Sigmoid colon (tissue), 7 donors: ENCODE measurements around the gene NPVF. TPM values are rescaled to one million over a fixed set of nuclear protein-coding genes. Genes with fewer than 3 reads are reported as not detected.
A peak's percentile ranks its signal among the peaks of the same experiment; 100 is the strongest.

Experiments
- DNase-seq: peaks from one replicate; pipeline ENCODE4 v3.0.0-alpha.2; 2019
- H3K27ac ChIP-seq, 4 donors: fragments of 200-600 bp; sonication (generic); one replicate each; pipeline ENCODE4 v1.5.1; 2016 to 2019; ENCODE audit warnings: mild to moderate bottlenecking in 1 of 4
- H3K27me3 ChIP-seq, 3 donors: fragments of 200-600 bp; sonication (generic); one replicate each; pipeline ENCODE4 v1.5.1; 2019; ENCODE audit warnings: mild to moderate bottlenecking in 1 of 3
- H3K36me3 ChIP-seq, 4 donors: fragments of 200-600 bp; sonication (generic); one replicate each; pipeline ENCODE4 v1.5.1; 2016 to 2019
- H3K4me1 ChIP-seq, 4 donors: fragments of 200-600 bp; sonication (generic); one replicate each; pipeline ENCODE4 v1.5.1; 2017 to 2019
- H3K4me3 ChIP-seq, 4 donors: fragments of 200-600 bp; sonication (generic); one replicate each; pipeline ENCODE4 v1.5.1; 2017 to 2019; ENCODE audit warnings: mild to moderate bottlenecking in 2 of 4, moderate library complexity in 1 of 4
- H3K9me3 ChIP-seq, 4 donors: fragments of 200-600 bp in 3 of 4; sonication (generic) in 3 of 4; one replicate each; pipeline versions ENCODE4 v1.5.1 to v1.6.1; 2013 to 2019
- CTCF ChIP-seq, 4 experiments: fragments of 450-650 bp in 3 of 4; fragments of 200-600 bp in 1 of 4; IDR thresholded peaks; one replicate each; pipeline ENCODE4 v1.5.1; 2016 to 2019; ENCODE audit warnings: antibody characterized with exemption in 4 of 4, mild to moderate bottlenecking in 3 of 4, moderate library complexity in 2 of 4
- EP300 ChIP-seq, 4 donors: sonication (generic); formaldehyde crosslinking; IDR thresholded peaks; one replicate each; pipeline ENCODE4 v1.6.1; 2017; ENCODE audit warnings: antibody characterized with exemption in 4 of 4
- POLR2A ChIP-seq, 2 donors: fragments of 450-650 bp; IDR thresholded peaks; one replicate each; pipeline ENCODE4 v1.6.1; 2016; ENCODE audit warnings: antibody characterized with exemption in 2 of 2, mild to moderate bottlenecking in 2 of 2, moderate library complexity in 2 of 2
- POLR2AphosphoS5 ChIP-seq, 4 donors: sonication (generic); formaldehyde crosslinking; IDR thresholded peaks; one replicate each; pipeline ENCODE4 v1.6.1; 2017; ENCODE audit warnings: antibody characterized with exemption in 4 of 4
- WGBS, 2 donors: extraction: QIAGEN DNeasy Blood & Tissue Kit; methylation state at CpG; one replicate each; pipeline ENCODE4 v1.1.7; 2013; 5-methylcytosine and 5-hydroxymethylcytosine counted together
- intact Hi-C: fragments of 100-400 bp; cut with DNase I; formaldehyde crosslinking; loops from one replicate; pipeline ENCODE4 v1.15.1; 2023
- polyA plus RNA-seq, 3 donors: library from polyadenylated mRNA; stranded (reverse); fragments of 200-250 nt; gene quantifications; one replicate each; pipeline ENCODE4 v1.2.3, GENCODE V29; 2013
- total RNA-seq, 4 donors: library from RNA; depleted of rRNA; stranded (reverse); fragments of >200 nt; gene quantifications; one replicate each; pipeline ENCODE4 v1.1.0, GENCODE V29; 2016
- donor health status: healthy with polysubstance abuse.
- donor health status: Bipolar disorder and iron deficiency.
- donor health status: healthy.

The NPVF gene
- total and polyA plus RNA-seq, 7 donors, result not detected

DNA sequence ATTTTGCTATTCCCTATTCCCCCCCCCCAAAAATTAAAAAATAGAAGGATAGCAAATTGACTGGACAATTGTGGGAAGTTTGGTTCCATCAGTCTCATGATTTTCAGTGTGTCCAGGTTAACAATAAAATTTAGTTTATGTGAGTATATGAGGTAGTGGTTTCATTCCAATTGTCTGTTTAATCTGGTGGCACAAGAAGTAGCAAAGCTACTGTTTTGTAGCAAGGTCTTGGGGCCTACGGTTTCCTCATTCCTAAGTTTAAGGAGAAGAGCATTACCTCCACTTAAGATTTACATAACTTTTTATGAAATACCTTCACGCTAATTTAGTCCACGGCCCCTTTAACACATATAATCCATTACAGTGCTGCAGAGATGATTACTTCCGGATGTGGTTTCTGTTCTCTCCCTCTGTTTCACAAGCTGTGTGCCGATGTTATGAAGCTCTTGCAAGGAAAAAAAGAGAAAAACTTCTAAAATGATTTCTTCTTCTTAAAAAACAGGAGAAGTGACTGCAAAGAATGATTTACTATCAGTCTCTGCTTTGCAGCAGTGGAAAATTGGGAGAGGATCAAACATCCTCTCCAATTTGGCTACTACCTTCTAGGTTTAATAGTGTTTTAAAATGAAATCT is 32.7 kb upstream of the NPVF start:
- 2 to 5% methylated on average over 4 to 5 of the region's 5 CpGs for WGBS, 2 donors
- no peak for DNase-seq
- Histone ChIP-seq H3K36me3 (no peaks in the 10 kb centered on the region), H3K27ac (peak overlapping the region in 3 of 4 donors; percentile 26 to 58 (median 42)), H3K4me1 (peaks cover 0 to 26% (median 18%) of the 10 kb centered on the region in 4 donors), H3K9me3 (no peaks in the 10 kb centered on the region), H3K27me3 (no peaks in the 10 kb centered on the region), H3K4me3 (peak overlapping the region in 2 of 4 donors; percentile 13 to 22)
- intact Hi-C loops, result loop anchor here (2.0 kb wide), 1 partner anchor 592 kb away; no protein-coding TSS in a partner anchor
- no peak for TF ChIP-seq EP300 (IDR thresholded peaks at IDR 0.05)
- no peak for TF ChIP-seq CTCF (IDR thresholded peaks at IDR 0.05)
- TF ChIP-seq POLR2AphosphoS5 (IDR thresholded peaks at IDR 0.05), result no peak
- TF ChIP-seq POLR2A (IDR thresholded peaks at IDR 0.05), result no peak

DNA sequence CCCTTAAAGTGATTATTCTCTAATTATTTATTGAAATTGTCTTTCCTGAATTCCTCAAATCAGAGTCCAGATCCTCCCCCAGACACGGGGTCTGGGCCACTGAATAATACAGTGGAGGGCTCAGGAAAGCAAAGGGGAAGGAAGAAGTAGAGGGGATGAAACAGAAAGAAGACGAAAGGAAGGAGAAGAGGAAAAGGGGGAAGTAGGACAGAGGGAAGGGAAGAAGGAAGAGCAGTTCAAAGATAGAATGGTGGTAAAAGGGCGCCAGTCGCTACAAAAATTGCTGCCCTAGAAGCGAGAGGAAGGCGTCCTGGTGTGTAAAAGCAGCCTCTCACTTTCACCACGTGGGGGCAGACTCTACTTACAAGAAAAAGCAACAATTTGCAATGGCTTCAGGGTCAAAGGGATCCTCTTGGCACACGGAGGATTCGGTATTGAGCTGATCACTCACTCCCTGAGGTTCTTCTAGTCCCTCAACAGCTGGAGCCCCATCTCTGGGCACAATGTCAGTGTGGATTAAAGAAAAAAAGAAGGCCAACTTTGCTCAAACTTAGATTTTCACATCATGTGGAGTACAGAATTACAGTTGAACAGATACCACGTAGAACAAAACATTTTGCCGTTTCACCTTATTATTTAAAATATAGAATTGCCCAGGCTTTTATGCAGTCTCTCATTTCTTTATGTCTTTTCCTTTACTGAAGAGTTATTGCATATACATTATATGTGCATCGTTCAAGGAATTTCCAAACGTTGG is 31.4 kb upstream of the NPVF start:
- WGBS, 2 donors, result 17 to 27% methylated on average over 13 of the region's 13 CpGs
- TF ChIP-seq POLR2AphosphoS5 (IDR thresholded peaks at IDR 0.05) (no peak), CTCF (IDR thresholded peaks at IDR 0.05) (peak; percentile 73 to 86 (median 82))
- Histone ChIP-seq H3K9me3 (no peaks in the 10 kb centered on the region), H3K27ac (no peak overlapping the region), H3K36me3 (no peaks in the 10 kb centered on the region), H3K4me1 (peaks cover 0 to 26% (median 18%) of the 10 kb centered on the region in 4 donors), H3K4me3 (no peak overlapping the region), H3K27me3 (no peaks in the 10 kb centered on the region)
- DNase-seq, result peak; percentile 80
- intact Hi-C loops, result loop anchor here (1.0 to 2.0 kb wide), 3 partner anchors 130 to 593 kb away; no protein-coding TSS in a partner anchor

DNA sequence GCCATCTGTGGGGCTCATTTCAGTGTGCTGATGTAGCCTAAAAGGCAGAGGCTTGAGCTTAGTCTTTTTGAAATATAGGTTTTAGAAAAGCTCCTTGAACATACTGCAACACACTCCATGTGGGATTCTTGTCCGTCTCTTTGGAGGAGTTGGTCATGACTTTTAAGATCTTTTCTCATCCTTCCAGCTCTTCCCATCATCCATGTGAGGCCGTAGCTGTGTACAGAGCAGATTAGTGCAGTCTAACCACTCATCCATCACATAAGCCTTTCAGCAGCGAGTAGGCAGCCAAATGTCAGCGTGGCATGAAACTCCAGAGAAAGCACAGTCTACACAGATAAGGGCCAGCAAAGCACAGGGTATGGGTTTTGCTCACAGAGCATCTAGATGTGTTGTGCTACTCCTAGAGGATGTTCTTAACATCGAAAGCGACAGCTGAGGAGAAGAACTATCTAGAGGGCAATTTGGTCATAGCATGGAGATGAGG is 28.1 kb upstream of the NPVF start:
- no peaks in the 10 kb centered on the region for H3K27me3 ChIP-seq
- no peak for TF ChIP-seq POLR2AphosphoS5 (IDR thresholded peaks at IDR 0.05)
- TF ChIP-seq CTCF (IDR thresholded peaks at IDR 0.05), result no peak
- no peak for TF ChIP-seq EP300 (IDR thresholded peaks at IDR 0.05)
- peaks cover 0 to 24% (median 16%) of the 10 kb centered on the region in 4 donors for H3K4me1 ChIP-seq
- intact Hi-C loops, result no loop called here
- H3K9me3 ChIP-seq, result no peaks in the 10 kb centered on the region
- 91 to 94% methylated on average over 6 of the region's 6 CpGs for WGBS, 2 donors
- no peak overlapping the region for H3K27ac ChIP-seq
- H3K36me3 ChIP-seq, result no peaks in the 10 kb centered on the region
- no peak overlapping the region for H3K4me3 ChIP-seq
- no peak for DNase-seq

DNA sequence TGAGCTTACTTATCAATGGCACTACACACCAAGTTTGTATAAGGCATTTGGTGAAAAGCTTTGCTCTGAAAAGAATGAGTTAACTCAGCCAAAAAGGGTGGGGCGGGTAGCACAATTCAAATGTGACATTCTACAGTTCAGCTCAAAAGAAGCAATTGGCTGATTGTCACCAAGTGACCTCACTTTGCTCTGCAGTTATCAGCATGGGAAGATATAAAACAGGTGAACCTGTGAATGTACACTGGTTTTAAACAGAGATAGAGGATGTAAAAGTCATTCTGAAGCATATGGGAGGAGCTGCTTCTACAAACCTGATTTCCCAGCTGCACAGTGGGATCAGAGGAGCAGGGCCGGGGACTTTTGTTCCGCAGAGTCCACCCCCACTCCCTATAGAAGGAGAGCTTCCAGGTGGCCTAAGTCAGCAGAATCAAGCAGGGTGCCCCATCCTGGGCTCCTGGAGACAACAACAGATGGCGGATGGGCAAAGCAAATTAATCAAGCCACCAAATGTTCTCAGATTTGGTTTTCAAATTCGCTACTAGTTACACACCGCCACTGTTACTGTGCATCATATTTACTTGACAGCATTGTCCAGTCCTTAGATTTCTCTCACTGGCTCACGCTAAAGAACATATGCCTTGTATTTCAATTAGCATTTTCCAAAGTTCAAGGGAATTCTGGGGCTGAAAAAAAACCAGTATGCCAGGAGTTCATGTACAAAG is 27.5 kb upstream of the NPVF start:
- Histone ChIP-seq H3K4me3 (no peak overlapping the region), H3K27me3 (no peaks in the 10 kb centered on the region), H3K4me1 (peaks cover 0 to 18% (median 13%) of the 10 kb centered on the region in 4 donors), H3K27ac (no peak overlapping the region), H3K36me3 (no peaks in the 10 kb centered on the region), H3K9me3 (no peaks in the 10 kb centered on the region)
- 22 to 73% methylated on average over 7 of the region's 7 CpGs for WGBS, 2 donors
- TF ChIP-seq EP300 (IDR thresholded peaks at IDR 0.05), result no peak
- no peak for TF ChIP-seq CTCF (IDR thresholded peaks at IDR 0.05)
- no peak for TF ChIP-seq POLR2AphosphoS5 (IDR thresholded peaks at IDR 0.05)
- TF ChIP-seq POLR2A (IDR thresholded peaks at IDR 0.05), result peak in 1 of 2 donors; percentile 9
- no peak for DNase-seq
- intact Hi-C loops, result no loop called here
